Fibroblast of the aortic adventitia (primary cell): ENCODE measurements around the gene MISFA. TPM values are rescaled to one million over a fixed set of nuclear protein-coding genes. Genes with fewer than 3 reads are reported as not detected.
"Not testable (repeated sequence)": the region's sequence is repeated elsewhere in the genome, so short reads cannot be mapped to it uniquely, and the experiment has no call there.

Experiments
- DNase-seq: peaks from one replicate; pipeline ENCODE4 v3.0.0-alpha.2; 2010; ENCODE audit warnings: low read depth
- H3K4me3 ChIP-seq: 2 replicates; pipeline ENCODE4 v1.5.1; 2011; ENCODE audit warnings: low read depth, mild to moderate bottlenecking, control low read depth, low read length, moderate library complexity
- total RNA-seq: library from RNA; depleted of rRNA; stranded (reverse); fragments of >200 nt; gene quantifications from 2 replicates; pipeline ENCODE4 v1.2.3, GENCODE V29; 2012; ENCODE audit warnings: low replicate concordance
- TF ChIP-seq, protein P1 (sequence below): IDR thresholded peaks from 2 replicates; pipeline ENCODE4 v1.5.1; 2011; ENCODE audit warnings: mild to moderate bottlenecking, low read length, control low read depth, inconsistent platforms; ENCODE audit not compliant: insufficient read depth

Gene MISFA
- total RNA-seq, 1 donor: 0.45 TPM

DNA sequence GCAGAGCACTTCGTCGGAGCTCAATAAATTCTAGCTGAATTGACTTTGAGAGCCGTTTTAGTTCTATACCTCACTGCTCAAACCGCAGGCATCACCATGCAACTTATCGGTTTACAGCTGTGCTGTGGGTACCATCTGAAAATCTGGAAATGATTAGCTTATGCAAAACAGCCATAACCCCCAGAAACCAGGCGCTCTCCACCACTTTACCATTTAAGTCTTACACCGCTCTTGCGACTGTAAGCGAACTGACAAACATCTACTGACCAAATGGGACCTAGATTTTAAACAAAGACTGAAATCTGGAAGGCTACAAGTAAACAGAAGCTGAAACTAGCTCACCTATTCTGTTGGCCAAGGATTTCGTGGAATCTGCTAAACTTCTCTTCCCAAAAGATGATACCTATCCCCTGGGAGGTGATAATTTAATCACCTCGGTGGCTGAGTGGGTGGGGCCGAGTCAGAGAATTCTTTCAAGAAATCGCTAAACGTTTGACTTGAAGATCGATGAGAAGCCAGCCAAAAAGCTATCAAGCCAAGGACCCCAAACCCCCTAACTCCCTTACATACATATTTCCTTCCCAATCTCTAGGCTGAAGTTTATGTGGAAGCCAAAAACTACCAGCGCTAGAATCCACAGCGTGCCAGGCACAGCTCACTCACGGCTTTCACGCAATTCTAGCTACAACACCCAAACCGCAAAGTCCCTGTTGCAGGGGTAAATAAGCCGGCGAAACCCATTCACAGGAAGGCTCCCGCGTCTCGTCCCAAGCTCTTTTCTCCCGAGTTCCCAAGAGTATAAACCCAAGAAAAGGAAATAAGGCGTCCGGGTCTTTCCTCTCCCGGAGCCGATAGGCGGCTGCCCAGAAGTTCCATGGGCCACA is 33.9 kb downstream of the MISFA start:
- H3K4me3 ChIP-seq: peak overlapping the region; percentile 99
- DNase-seq: peak; percentile 53
- TF ChIP-seq, protein P1, sequence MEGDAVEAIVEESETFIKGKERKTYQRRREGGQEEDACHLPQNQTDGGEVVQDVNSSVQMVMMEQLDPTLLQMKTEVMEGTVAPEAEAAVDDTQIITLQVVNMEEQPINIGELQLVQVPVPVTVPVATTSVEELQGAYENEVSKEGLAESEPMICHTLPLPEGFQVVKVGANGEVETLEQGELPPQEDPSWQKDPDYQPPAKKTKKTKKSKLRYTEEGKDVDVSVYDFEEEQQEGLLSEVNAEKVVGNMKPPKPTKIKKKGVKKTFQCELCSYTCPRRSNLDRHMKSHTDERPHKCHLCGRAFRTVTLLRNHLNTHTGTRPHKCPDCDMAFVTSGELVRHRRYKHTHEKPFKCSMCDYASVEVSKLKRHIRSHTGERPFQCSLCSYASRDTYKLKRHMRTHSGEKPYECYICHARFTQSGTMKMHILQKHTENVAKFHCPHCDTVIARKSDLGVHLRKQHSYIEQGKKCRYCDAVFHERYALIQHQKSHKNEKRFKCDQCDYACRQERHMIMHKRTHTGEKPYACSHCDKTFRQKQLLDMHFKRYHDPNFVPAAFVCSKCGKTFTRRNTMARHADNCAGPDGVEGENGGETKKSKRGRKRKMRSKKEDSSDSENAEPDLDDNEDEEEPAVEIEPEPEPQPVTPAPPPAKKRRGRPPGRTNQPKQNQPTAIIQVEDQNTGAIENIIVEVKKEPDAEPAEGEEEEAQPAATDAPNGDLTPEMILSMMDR: no peak

DNA sequence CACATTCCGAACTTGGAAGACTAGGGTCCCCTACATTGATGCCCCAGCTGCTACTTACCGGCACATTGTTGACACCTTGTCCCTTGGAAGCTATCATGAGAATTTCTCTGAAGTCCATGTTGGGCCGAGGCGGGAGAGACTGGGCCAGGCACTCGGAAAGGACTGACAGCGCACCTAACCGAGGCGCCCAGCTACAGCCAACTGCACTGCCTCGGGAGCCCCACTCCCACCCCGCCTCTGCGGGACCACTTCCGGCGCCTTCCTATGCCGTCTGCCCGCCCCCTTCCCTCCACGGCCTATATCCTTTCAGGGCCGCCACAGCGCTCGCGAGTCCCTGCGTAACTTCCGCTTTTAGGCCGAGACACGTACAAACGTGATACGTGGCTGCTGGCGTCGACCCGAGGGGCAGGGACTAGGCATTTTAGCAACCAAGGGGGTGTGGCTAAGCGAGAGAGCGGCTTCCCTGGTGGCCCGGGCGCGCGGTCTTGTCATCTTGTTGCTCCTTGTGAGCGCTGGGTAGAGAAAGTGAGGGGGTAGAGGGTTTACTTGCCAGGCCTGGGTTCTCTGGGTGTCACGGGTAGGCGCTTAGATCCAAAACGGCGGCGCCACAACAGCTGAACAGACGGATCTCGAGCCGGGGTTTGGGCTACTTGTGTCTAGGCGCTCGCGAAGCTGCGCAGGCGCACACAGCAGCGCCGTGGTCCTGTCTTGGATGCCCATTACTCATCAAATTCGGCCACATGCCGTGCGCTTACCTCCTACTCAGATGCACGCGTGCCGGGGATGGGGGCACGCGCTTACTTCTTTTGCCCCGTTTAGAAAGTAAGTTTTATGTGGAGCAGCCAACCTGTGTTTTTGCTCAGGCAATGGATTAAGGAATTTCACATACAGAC is 34.8 kb downstream of the MISFA start, which contains the start of gene SPTY2D1:
Gene SPTY2D1, minus strand, starts transcription at position 203 of the 893 bp plus-strand sequence. Its CDS starts 85 bp downstream, at position 118.
- TF ChIP-seq, protein P1: peak; percentile 25
- peak within 1 kb of the TSS; percentile 99 for H3K4me3 ChIP-seq
- DNase-seq: peak; percentile 99

DNA sequence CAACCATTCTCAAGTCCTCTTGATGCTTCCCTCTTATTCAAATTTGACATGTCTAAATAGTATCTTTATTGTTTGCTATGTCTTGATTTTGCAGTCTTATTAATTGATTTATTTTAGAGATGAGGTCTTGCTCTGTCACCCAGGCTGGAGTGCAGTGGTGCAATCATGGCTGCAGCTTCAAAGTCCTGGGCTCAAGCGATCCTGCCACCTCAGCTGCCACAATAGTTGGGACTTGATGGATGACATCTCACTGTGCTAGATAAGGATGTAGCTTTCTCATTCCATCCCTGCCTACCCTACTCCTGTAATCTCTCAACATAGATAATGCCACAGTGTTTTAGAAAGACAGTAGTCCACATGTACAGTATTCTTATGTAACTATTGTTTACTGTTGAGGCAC is 42.1 kb downstream of the MISFA start:
- H3K4me3 ChIP-seq: no peak overlapping the region
- TF ChIP-seq, protein P1: no peak
- no peak for DNase-seq

DNA sequence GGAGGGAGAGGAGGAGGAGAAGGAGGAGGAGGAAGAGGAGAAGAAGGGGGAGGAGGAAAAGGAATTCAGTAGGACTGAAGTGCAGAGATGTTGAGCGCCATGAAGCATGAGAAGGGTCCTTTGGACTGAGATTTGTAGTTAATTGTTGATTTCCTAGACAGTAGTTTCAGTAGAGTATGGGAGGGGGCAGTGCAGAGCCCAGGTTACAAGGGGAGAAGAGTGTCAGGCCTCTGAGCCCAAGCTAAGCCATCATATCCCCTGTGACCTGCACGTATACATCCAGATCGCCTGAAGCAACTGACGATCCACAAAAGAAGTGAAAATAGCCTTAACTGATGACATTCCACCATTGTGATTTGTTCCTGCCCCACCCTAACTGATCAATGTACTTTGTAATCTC is 43.4 kb downstream of the MISFA start:
- DNase-seq, H3K4me3 ChIP-seq: not testable (repeated sequence)

DNA sequence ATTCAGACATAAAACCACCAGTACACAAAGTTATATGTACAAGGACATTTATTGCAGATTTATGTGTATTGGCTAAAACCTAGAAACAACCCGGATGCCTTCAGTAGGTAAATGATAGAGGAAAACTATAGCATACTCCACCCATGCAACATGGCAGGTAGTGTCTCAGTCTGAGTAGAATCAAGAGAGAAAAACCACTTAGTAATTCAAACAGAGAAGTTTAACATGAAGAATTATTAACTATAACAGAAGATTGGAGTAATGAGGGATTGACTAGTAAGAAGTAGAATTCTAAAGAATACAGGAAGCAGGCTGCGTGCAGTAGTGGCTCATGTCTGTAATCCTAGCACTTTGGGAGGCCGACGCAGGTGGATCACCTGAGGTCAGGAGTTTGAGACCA is 50.8 kb downstream of the MISFA start:
- no peak for DNase-seq
- TF ChIP-seq, protein P1: no peak
- H3K4me3 ChIP-seq: no peak overlapping the region

DNA sequence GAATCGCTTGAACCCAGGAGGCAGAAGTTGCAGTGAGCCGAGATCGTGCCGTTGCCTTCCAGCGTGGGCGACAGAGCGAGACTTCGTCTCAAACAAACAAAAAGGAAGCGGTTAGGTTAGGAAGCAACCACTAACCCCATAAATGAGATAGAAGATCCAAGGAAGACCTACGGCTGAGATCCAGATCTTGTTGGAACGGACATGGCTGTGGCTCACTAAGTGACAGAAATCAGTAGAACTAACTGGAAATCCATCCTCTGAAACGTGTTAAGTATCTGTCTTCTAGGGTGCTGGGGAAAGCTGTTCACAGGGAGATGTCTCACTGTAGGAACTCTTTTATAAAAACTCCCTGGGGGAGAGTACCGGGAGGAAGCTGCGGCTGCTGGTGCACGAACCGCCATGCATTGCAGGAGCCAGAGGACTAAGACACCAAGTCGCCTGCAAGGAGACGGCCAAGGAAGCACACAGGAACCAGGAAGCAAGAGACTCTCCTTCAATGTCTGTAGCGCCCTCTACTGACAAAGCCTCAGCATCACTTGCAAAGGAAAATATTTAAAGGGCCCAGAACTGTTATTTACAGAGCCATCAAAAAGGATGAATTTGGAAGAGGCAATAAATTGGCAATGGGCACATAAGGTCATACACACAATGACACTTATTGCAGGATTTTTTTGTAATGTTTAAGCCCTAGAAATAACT is 51.4 kb downstream of the MISFA start:
- DNase-seq: peak; percentile 83
- TF ChIP-seq, protein P1: peak; percentile 81
- no peak overlapping the region for H3K4me3 ChIP-seq

Other genes starting within 250 kb of the MISFA start
- 404 and 1,021 TPM in 2 replicates for gene LDHA, start 205.2 kb upstream of the MISFA start, total RNA-seq
- 0.33 TPM in 1 of 2 replicates, not detected in the other for gene LDHC, start 187.5 kb upstream of the MISFA start, total RNA-seq
- gene LDHAL6A, start 143.9 kb upstream of the MISFA start, total RNA-seq: not detected in 2 replicates
- gene TSG101, start 72.8 kb upstream of the MISFA start, total RNA-seq: 31.9 and 96.1 TPM in 2 replicates
- 6.1 and 35.2 TPM in 2 replicates for gene UEVLD, start 11.1 kb upstream of the MISFA start, total RNA-seq
- 15.2 and 23.7 TPM in 2 replicates for gene SPTY2D1, start 34.6 kb downstream of the MISFA start, total RNA-seq
- gene TMEM86A, start 99.0 kb downstream of the MISFA start, total RNA-seq: 0.27 and 9.6 TPM in 2 replicates
- not detected in 2 replicates for gene IGSF22, start 126.4 kb downstream of the MISFA start, total RNA-seq
- not detected in 2 replicates for gene PTPN5, start 192.0 kb downstream of the MISFA start, total RNA-seq